Measurements from ENCODE around the gene LILRA6. TPM values are rescaled to one million over a fixed set of nuclear protein-coding genes. Genes with fewer than 3 reads are reported as not detected.

LILRA6 gene
- total and polyA plus RNA-seq, 2 of the 13 experiments (the other 11 are each of a cell fraction or from before 2014, with no cell fraction given), result not detected

- TF ChIP-seq ZNF780A (CRISPR knock-in tag; IDR thresholded peaks at IDR 0.05) (no peak), NCOA2 (CRISPR knock-in tag; IDR thresholded peaks at IDR 0.05) (no peak), RORA (CRISPR knock-in tag; IDR thresholded peaks at IDR 0.05) (no peak), FOXA3 (CRISPR knock-in tag; IDR thresholded peaks at IDR 0.05) (peak; percentile 78), ZNF747 (CRISPR knock-in tag; IDR thresholded peaks at IDR 0.05; ENCODE audit: borderline replicate concordance) (peak; percentile 78), NFKBIZ (CRISPR knock-in tag; IDR thresholded peaks at IDR 0.05) (no peak), ARNT2 (CRISPR knock-in tag; IDR thresholded peaks at IDR 0.05; ENCODE audit: low read depth) (no peak), ZNF232 (CRISPR knock-in tag; IDR thresholded peaks at IDR 0.05; ENCODE audit: borderline replicate concordance) (no peak), JARID2 (CRISPR knock-in tag; IDR thresholded peaks at IDR 0.05; ENCODE audit: insufficient replicate concordance) (no peak), IRF1 (CRISPR knock-in tag; IDR thresholded peaks at IDR 0.05; ENCODE audit: low read depth) (no peak), ZNF598 (CRISPR knock-in tag; IDR thresholded peaks at IDR 0.05; ENCODE audit: borderline replicate concordance) (no peak), ZNF646 (CRISPR knock-in tag; IDR thresholded peaks at IDR 0.05) (no peak), ZMYM2 (CRISPR knock-in tag; IDR thresholded peaks at IDR 0.05) (no peak), HNF4G (IDR thresholded peaks at IDR 0.05; ENCODE audit: borderline replicate concordance, low read depth, low read length) (peak; percentile 46; the same call in 1 of the 2 replicates), HNF4G (CRISPR knock-in tag; IDR thresholded peaks at IDR 0.05; ENCODE audit: borderline replicate concordance, low read depth) (no peak), NBN (conservative IDR thresholded peaks at IDR 0.05) (no peak), ATF4 (CRISPR knock-in tag; IDR thresholded peaks at IDR 0.05) (peak in 1 of 2 experiments; percentile 32; a peak in 1 of 4 replicates), ISX (CRISPR knock-in tag; conservative IDR thresholded peaks at IDR 0.05) (no peak), NFYC (CRISPR knock-in tag; IDR thresholded peaks at IDR 0.05) (peak; percentile 11; the same call in 1 of the 2 replicates), ATF7-NPFF (CRISPR knock-in tag; IDR thresholded peaks at IDR 0.05; ENCODE audit: low read depth) (no peak), HES4 (CRISPR knock-in tag; IDR thresholded peaks at IDR 0.05; ENCODE audit: borderline replicate concordance) (no peak), ZNF740 (CRISPR knock-in tag; IDR thresholded peaks at IDR 0.05) (0 out of 2 replicates have a peak, but pooled peaks have one; percentile 37)
Observed at GRCh38 chr19:54189735-54190502, 52.7 kb downstream of the LILRA6 start (continued).

Data from HepG2 (cell line).